Measurements from ENCODE around the gene GCH1.

GRCh38 chr14:54822685-54823084 is 79.9 kb downstream of the GCH1 start:
- no peak for TF ChIP-seq POLR2A (IDR thresholded peaks at IDR 0.05; ENCODE audit: borderline replicate concordance, extremely low read depth, insufficient read depth, insufficient read length)
- TF ChIP-seq YY1 (IDR thresholded peaks at IDR 0.05; ENCODE audit: extremely low read depth, insufficient replicate concordance, low read depth, low read length), result no peak
- TF ChIP-seq CTCF (IDR thresholded peaks at IDR 0.05 in 2 of 3, conservative IDR thresholded peaks at IDR 0.05 in 1 of 3; ENCODE audit: borderline replicate concordance in 1 of 3, insufficient read depth in 1 of 3, low read depth in 2 of 3, low read length in 2 of 3), result no peak
- no peak for TF ChIP-seq SIN3A (IDR thresholded peaks at IDR 0.05; ENCODE audit: low read depth)
- TF ChIP-seq JUND (IDR thresholded peaks at IDR 0.05), result no peak
- no peak for TF ChIP-seq FOSL1 (IDR thresholded peaks at IDR 0.05; ENCODE audit: low read depth)
- no peak for TF ChIP-seq CEBPB (IDR thresholded peaks at IDR 0.05; ENCODE audit: low read depth)
